ENCODE results near the gene KLHL29.

KLHL29 gene

DNA sequence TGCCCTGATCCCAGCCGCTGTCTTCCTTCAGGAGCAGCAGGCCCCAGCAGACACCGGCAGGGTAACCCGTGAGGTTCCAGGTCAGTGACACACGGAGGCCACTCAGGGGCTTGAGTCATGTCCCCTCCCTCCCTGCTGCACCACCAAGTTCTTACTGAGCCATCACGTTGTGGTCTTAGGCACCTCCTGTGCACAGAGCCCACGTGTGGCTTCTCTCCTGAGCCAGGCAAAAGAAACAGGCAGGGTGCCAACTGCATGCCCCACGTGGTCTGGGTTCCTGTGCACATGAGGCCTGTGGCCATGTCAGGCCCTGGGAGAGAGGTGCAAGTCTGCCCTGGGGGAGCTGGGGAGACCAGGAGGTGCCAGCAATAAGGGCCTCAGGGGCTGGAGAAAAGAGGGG is 264.8 kb downstream of the KLHL29 start:
- no peaks in the 10 kb centered on the region for H3K36me3 ChIP-seq (ENCODE audit: control insufficient read depth in 1 of 2, insufficient read depth in 2 of 2, low read length in 2 of 2)
- no peak overlapping the region for H2AFZ ChIP-seq (ENCODE audit: insufficient read depth, low read length, poor library complexity)
- H3K4me3 ChIP-seq (ENCODE audit: low read depth, low read length), result no peak overlapping the region
- no peak overlapping the region for H2AK5ac ChIP-seq (ENCODE audit: low read length)
- no peak overlapping the region for H2BK120ac ChIP-seq (ENCODE audit: insufficient read depth, low read length, poor library complexity)
- DNase-seq, result no peak
- H4K8ac ChIP-seq (ENCODE audit: low read depth, low read length), result no peak overlapping the region
- H3K79me2 ChIP-seq (ENCODE audit: control insufficient read depth, insufficient read depth, low read length, poor library complexity), result no peaks in the 10 kb centered on the region
- no peak overlapping the region for H2BK12ac ChIP-seq (ENCODE audit: low read length)
- no peak overlapping the region for H2BK5ac ChIP-seq (ENCODE audit: low read depth, low read length, poor library complexity)
- H3K27ac ChIP-seq (ENCODE audit: low read depth, low read length), result no peak overlapping the region
- peaks cover 0 to 3% of the 10 kb centered on the region in 2 experiments for H3K4me1 ChIP-seq (ENCODE audit: control insufficient read depth in 1 of 2, insufficient read depth in 2 of 2, low read length in 2 of 2)
- H3K18ac ChIP-seq (ENCODE audit: low read length), result no peak overlapping the region
- H4K91ac ChIP-seq (ENCODE audit: low read depth, low read length), result no peak overlapping the region
- H3K9ac ChIP-seq (ENCODE audit: low read length), result no peak overlapping the region
- no peaks in the 10 kb centered on the region for H3K27me3 ChIP-seq (ENCODE audit: insufficient read depth, low read length)
- H3K9me3 ChIP-seq (ENCODE audit: insufficient read depth, low read depth, low read length), result peaks cover 2% of the 10 kb centered on the region
- no CpG with 5 or more reads among the region's 7 CpGs for WGBS (ENCODE audit: extremely low coverage, insufficient coverage, insufficient read length)
- no peaks in the 10 kb centered on the region for H3K79me1 ChIP-seq (ENCODE audit: low read length)
- H3K4me2 ChIP-seq (ENCODE audit: low read length), result no peak overlapping the region
- no peak overlapping the region for H3K4ac ChIP-seq (ENCODE audit: low read depth, low read length)
- no peak overlapping the region for H3K23ac ChIP-seq (ENCODE audit: low read length)
- H4K12ac ChIP-seq (ENCODE audit: low read depth, low read length), result no peak overlapping the region
- no peak overlapping the region for H3K14ac ChIP-seq (ENCODE audit: low read length)

DNA sequence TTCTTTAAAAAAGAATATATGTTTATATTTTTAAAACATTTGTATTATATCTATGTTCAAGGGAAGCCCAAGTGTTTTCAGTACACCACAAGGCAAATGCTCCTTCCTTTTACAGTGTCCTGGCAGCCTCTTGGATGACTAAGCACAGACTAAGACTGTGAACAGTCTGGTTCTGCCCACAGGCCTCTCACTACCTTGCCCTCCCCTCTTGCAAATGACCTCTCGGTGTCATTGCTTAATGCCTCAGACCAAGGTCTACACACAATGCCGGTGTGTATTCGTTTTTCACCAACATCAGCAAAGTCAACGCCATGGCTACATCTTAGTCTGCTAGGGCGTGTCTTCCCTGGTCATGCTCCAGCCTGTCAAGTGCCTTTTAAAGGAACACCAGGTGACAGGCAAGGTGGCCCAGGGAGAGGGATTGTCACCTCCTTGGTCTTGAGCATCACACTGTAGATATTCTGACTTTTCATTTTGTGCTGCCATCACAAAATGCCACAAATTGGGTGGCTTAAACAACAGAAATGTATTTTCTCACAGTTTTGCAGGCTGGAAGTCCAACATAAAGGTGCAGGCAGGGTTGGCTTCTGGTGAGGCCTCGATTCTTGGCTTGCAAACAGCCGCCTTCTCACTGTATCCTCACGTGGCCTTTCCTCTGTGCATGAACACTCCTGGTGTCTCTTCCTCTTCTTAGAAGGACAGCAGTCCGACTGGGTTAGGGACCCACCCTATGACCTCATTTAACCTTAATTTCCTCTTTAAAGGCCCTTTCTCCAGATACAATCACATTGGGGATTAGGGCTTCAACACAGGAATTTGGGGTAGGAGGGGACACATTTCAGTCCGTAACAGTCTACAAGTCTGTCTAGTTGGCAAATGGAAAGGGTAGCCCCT is 266.5 kb downstream of the KLHL29 start:
- Histone ChIP-seq H2AK5ac (ENCODE audit: low read length) (no peak overlapping the region), H2BK120ac (ENCODE audit: insufficient read depth, low read length, poor library complexity) (no peak overlapping the region), H3K9ac (ENCODE audit: low read length) (no peak overlapping the region), H3K4me2 (ENCODE audit: low read length) (no peak overlapping the region), H2BK5ac (ENCODE audit: low read depth, low read length, poor library complexity) (no peak overlapping the region), H3K79me1 (ENCODE audit: low read length) (no peaks in the 10 kb centered on the region), H3K23ac (ENCODE audit: low read length) (no peak overlapping the region), H3K18ac (ENCODE audit: low read length) (no peak overlapping the region), H3K36me3 (ENCODE audit: control insufficient read depth in 1 of 2, insufficient read depth in 2 of 2, low read length in 2 of 2) (no peaks in the 10 kb centered on the region), H3K14ac (ENCODE audit: low read length) (no peak overlapping the region), H3K79me2 (ENCODE audit: control insufficient read depth, insufficient read depth, low read length, poor library complexity) (no peaks in the 10 kb centered on the region), H4K91ac (ENCODE audit: low read depth, low read length) (no peak overlapping the region), H3K9me3 (ENCODE audit: insufficient read depth, low read depth, low read length) (peaks cover 2% of the 10 kb centered on the region), H4K8ac (ENCODE audit: low read depth, low read length) (no peak overlapping the region), H3K27ac (ENCODE audit: low read depth, low read length) (no peak overlapping the region), H3K27me3 (ENCODE audit: insufficient read depth, low read length) (no peaks in the 10 kb centered on the region), H2AFZ (ENCODE audit: insufficient read depth, low read length, poor library complexity) (no peak overlapping the region), H3K4me3 (ENCODE audit: low read depth, low read length) (no peak overlapping the region), H3K4ac (ENCODE audit: low read depth, low read length) (no peak overlapping the region), H2BK12ac (ENCODE audit: low read length) (no peak overlapping the region), H3K4me1 (ENCODE audit: control insufficient read depth in 1 of 2, insufficient read depth in 2 of 2, low read length in 2 of 2) (peaks cover 0 to 3% of the 10 kb centered on the region in 2 experiments), H4K12ac (ENCODE audit: low read depth, low read length) (no peak overlapping the region)
- no CpG with 5 or more reads among the region's 10 CpGs for WGBS (ENCODE audit: extremely low coverage, insufficient coverage, insufficient read length)
- no peak for DNase-seq

GRCh38 chr2:23653326-23653725 is 268.3 kb downstream of the KLHL29 start:
- WGBS (ENCODE audit: extremely low coverage, insufficient coverage, insufficient read length), result no CpG with 5 or more reads among the region's 7 CpGs
- Histone ChIP-seq H3K4me2 (ENCODE audit: low read length) (peak overlapping the region; percentile 17), H2AFZ (ENCODE audit: insufficient read depth, low read length, poor library complexity) (no peak overlapping the region), H2AK5ac (ENCODE audit: low read length) (no peak overlapping the region), H3K14ac (ENCODE audit: low read length) (no peak overlapping the region), H2BK12ac (ENCODE audit: low read length) (no peak overlapping the region), H3K4me3 (ENCODE audit: low read depth, low read length) (no peak overlapping the region), H4K91ac (ENCODE audit: low read depth, low read length) (no peak overlapping the region), H3K18ac (ENCODE audit: low read length) (no peak overlapping the region), H3K27ac (ENCODE audit: low read depth, low read length) (no peak overlapping the region), H3K79me1 (ENCODE audit: low read length) (no peaks in the 10 kb centered on the region), H3K79me2 (ENCODE audit: control insufficient read depth, insufficient read depth, low read length, poor library complexity) (no peaks in the 10 kb centered on the region), H3K9ac (ENCODE audit: low read length) (no peak overlapping the region), H2BK5ac (ENCODE audit: low read depth, low read length, poor library complexity) (no peak overlapping the region), H3K36me3 (ENCODE audit: control insufficient read depth in 1 of 2, insufficient read depth in 2 of 2, low read length in 2 of 2) (no peaks in the 10 kb centered on the region), H3K4ac (ENCODE audit: low read depth, low read length) (no peak overlapping the region), H4K8ac (ENCODE audit: low read depth, low read length) (no peak overlapping the region), H3K27me3 (ENCODE audit: insufficient read depth, low read length) (no peaks in the 10 kb centered on the region), H2BK120ac (ENCODE audit: insufficient read depth, low read length, poor library complexity) (no peak overlapping the region), H3K23ac (ENCODE audit: low read length) (no peak overlapping the region), H3K4me1 (ENCODE audit: control insufficient read depth in 1 of 2, insufficient read depth in 2 of 2, low read length in 2 of 2) (peaks cover 0 to 3% of the 10 kb centered on the region in 2 experiments), H3K9me3 (ENCODE audit: insufficient read depth, low read depth, low read length) (peaks cover 2% of the 10 kb centered on the region), H4K12ac (ENCODE audit: low read depth, low read length) (no peak overlapping the region)
- no peak for DNase-seq

DNA sequence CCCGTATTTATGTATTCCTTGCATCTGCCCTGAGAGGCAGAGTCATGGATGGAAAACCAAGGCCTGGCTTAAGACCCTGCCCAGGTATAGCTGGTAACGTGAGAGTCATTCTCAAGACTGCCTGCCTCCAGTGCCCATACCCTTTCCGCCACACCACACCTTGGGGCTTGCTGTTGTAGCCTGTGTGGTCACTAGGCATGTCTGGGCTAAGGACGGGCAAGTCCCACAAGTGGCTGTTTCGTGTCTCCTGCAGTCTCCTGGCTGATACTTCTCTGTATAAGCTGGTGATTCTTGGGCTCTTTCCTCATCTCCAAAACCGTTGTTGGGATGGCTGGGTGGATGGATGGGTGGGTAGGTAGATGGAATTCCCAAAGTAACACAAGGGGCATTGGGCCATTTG is 269.8 kb downstream of the KLHL29 start:
- Histone ChIP-seq H3K27me3 (ENCODE audit: insufficient read depth, low read length) (no peaks in the 10 kb centered on the region), H4K91ac (ENCODE audit: low read depth, low read length) (no peak overlapping the region), H3K14ac (ENCODE audit: low read length) (no peak overlapping the region), H3K9ac (ENCODE audit: low read length) (no peak overlapping the region), H3K4ac (ENCODE audit: low read depth, low read length) (no peak overlapping the region), H4K8ac (ENCODE audit: low read depth, low read length) (no peak overlapping the region), H3K36me3 (ENCODE audit: control insufficient read depth in 1 of 2, insufficient read depth in 2 of 2, low read length in 2 of 2) (no peaks in the 10 kb centered on the region), H3K4me3 (ENCODE audit: low read depth, low read length) (no peak overlapping the region), H3K9me3 (ENCODE audit: insufficient read depth, low read depth, low read length) (peaks cover 2% of the 10 kb centered on the region), H2BK120ac (ENCODE audit: insufficient read depth, low read length, poor library complexity) (no peak overlapping the region), H2BK5ac (ENCODE audit: low read depth, low read length, poor library complexity) (no peak overlapping the region), H3K79me1 (ENCODE audit: low read length) (no peaks in the 10 kb centered on the region), H3K4me2 (ENCODE audit: low read length) (no peak overlapping the region), H2AK5ac (ENCODE audit: low read length) (no peak overlapping the region), H2BK12ac (ENCODE audit: low read length) (no peak overlapping the region), H3K79me2 (ENCODE audit: control insufficient read depth, insufficient read depth, low read length, poor library complexity) (no peaks in the 10 kb centered on the region), H2AFZ (ENCODE audit: insufficient read depth, low read length, poor library complexity) (no peak overlapping the region), H3K27ac (ENCODE audit: low read depth, low read length) (no peak overlapping the region), H3K23ac (ENCODE audit: low read length) (no peak overlapping the region), H3K4me1 (ENCODE audit: control insufficient read depth in 1 of 2, insufficient read depth in 2 of 2, low read length in 2 of 2) (peaks cover 0 to 3% of the 10 kb centered on the region in 2 experiments), H3K18ac (ENCODE audit: low read length) (no peak overlapping the region), H4K12ac (ENCODE audit: low read depth, low read length) (no peak overlapping the region)
- no peak for DNase-seq
- no CpG with 5 or more reads among the region's 6 CpGs for WGBS (ENCODE audit: extremely low coverage, insufficient coverage, insufficient read length)
